ENCODE measurements around the gene LCA5.
A peak's percentile ranks its signal among the peaks of the same experiment; 100 is the strongest.

GRCh38 chr6:79463621-79464050 lies 73.6 kb downstream of the LCA5 start:
- TF ChIP-seq CTCF (IDR thresholded peaks at IDR 0.05; ENCODE audit: extremely low read depth in 1 of 2, insufficient read depth in 1 of 2, low read depth in 1 of 2, low read length in 2 of 2) (no peak), POLR2A (IDR thresholded peaks at IDR 0.05; ENCODE audit: low read depth, low read length) (no peak), POLR2AphosphoS5 (IDR thresholded peaks at IDR 0.05; ENCODE audit: insufficient read depth, low read depth, low read length) (no peak), FOS (IDR thresholded peaks at IDR 0.05; ENCODE audit: borderline replicate concordance, insufficient read depth, low read length) (peak; percentile 22), EZH2 (IDR thresholded peaks at IDR 0.05; ENCODE audit: borderline replicate concordance, low read depth, low read length, severe bottlenecking) (no peak)

Measured in endothelial cell of umbilical vein (primary cell).